ENCODE measurements around the gene EGFR.

The EGFR gene

DNA sequence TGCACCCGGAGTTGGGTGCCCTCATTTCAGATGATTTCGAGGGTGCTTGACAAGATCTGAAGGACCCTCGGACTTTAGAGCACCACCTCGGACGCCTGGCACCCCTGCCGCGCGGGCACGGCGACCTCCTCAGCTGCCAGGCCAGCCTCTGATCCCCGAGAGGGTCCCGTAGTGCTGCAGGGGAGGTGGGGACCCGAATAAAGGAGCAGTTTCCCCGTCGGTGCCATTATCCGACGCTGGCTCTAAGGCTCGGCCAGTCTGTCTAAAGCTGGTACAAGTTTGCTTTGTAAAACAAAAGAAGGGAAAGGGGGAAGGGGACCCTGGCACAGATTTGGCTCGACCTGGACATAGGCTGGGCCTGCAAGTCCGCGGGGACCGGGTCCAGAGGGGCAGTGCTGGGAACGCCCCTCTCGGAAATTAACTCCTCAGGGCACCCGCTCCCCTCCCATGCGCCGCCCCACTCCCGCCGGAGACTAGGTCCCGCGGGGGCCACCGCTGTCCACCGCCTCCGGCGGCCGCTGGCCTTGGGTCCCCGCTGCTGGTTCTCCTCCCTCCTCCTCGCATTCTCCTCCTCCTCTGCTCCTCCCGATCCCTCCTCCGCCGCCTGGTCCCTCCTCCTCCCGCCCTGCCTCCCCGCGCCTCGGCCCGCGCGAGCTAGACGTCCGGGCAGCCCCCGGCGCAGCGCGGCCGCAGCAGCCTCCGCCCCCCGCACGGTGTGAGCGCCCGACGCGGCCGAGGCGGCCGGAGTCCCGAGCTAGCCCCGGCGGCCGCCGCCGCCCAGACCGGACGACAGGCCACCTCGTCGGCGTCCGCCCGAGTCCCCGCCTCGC, at the start of gene EGFR:
Gene EGFR (plus strand): TSS at position 657 of the 830 bp plus-strand sequence. CDS start 261 bp downstream, outside the sequence.
- no peak for DNase-seq

DNA sequence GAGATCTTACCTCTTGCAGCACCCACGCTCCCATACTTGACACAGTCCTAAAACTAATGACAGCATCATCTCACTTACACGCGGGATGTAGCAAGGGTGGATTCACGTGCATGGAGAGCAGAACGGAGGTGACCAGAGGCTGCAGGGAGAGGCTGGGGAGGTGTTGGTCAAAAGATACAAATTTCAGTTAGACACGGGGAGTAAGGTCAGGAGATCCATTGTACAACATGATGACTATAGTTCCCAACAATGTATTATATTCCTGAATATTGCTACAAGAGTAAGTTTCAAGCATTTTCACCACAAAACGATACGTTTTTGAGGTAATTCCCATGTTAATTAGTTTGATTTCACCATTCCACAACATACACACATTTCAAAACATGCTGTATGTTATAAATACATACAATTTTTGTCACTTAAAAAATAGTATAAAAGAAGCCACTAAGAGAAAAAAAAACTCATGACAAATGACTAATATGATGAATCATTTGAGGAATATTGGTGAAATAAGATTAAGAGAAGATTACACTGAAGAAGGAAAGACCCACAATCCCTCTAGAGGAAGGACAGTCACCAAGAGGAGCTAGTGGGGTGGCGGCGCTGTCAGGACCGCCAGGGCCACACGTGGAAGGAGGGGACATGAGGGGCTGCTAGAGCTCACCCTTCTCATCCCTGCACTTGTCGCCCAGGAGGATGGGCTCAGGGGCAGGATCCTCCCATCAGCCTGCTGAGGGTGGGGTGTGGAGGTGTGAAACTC, 49.4 kb upstream of the EGFR start:
- DNase-seq: no peak

DNA sequence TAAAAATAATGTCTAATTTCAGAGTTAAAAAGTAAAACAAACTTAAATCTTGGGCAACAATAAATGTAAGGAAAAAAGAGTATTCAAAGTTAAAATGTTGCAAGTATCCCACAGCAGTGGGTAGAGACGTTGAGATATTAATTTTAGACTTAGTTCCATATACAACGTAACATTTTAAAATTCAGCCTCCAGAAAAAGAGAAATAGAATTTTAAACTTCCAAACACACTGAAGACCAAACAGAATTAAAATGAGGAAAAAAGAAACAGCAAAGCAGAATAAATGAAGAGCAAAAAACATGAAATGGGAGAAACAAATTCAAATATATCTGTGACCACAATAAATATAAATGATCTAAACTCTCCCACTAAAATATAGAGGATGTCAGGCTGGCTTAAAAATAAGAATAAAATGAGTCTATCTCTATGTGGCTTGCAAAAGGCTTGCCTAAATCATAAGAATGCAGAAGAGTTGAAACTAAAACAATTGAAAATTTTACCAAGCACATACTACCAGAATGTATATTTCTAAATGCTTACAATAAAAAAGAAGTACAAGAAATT, 46.0 kb upstream of the EGFR start:
- DNase-seq: no peak

DNA sequence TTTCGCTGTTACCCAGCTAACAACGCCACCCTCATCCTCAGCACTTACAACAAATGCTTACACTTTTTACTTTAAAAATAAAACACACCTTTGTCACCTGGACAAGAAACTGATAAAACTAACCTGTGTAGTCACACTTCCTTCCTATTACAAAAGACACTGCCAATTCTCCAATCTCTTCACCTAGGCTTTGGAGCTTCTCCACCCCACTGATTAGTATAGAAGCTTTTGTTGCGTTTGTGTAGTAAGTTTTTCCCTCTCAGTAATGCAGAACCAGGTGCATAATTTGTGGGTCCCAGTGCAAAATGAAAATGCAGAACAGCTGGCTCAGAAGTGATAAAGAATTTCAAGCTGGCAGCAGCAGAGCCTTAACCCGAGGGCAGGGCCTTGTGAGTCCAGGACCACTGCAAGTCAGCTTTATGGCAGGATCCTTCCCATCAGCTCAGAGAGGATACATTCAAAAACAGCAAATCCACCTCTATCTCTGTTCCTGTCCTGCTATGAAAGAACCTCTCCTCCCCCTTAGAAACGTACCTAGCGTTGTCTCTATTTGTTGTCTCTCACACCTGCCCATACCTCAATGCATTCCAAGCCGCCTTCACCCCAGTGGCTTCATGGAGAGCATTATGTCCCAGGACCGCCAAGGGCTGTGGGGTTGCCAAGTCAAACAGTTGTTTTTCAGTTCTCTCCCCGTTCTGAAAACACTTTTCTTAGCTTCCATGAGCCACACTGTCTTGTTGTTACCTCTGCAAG, 40.3 kb upstream of the EGFR start:
- DNase-seq: no peak

DNA sequence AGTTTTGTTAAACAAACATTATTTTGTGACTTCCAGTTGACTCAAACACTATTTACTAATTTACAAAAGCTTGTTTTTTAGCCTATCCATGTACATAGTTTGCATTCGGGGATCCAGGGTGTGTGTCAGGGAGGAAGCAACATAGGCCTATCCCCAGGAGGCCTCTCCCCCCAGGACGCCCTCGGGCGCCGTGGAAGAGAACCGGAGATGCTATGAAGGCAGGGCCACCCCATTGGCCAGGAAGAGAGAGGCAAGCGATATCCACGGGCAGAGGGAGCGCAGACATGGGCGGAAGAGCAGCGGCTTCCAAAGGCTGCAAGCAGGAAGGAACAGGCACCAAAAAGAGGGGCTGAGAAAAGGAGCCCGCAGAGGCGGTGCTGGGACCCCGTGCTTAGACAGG, 38.3 kb upstream of the EGFR start:
- DNase-seq: no peak

DNA sequence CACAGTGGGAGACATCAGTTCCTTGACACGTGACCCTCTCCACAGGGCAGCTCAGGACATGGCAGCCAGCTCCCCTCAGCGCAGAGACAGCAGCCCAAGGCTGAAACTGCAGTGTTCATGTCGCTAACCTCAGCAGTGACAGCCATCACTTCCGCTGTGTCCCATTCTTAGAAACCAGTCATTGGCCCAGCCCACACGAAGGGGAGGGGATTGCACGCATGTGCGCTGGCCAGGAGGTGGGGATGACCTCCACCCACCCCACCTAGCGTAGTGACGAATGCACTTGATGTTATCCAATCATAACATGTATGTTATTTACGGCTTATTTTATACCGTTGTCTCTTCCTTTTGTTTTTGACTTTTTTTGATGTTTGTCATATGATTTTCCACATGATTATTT, 36.9 kb upstream of the EGFR start:
- no peak for DNase-seq

DNA sequence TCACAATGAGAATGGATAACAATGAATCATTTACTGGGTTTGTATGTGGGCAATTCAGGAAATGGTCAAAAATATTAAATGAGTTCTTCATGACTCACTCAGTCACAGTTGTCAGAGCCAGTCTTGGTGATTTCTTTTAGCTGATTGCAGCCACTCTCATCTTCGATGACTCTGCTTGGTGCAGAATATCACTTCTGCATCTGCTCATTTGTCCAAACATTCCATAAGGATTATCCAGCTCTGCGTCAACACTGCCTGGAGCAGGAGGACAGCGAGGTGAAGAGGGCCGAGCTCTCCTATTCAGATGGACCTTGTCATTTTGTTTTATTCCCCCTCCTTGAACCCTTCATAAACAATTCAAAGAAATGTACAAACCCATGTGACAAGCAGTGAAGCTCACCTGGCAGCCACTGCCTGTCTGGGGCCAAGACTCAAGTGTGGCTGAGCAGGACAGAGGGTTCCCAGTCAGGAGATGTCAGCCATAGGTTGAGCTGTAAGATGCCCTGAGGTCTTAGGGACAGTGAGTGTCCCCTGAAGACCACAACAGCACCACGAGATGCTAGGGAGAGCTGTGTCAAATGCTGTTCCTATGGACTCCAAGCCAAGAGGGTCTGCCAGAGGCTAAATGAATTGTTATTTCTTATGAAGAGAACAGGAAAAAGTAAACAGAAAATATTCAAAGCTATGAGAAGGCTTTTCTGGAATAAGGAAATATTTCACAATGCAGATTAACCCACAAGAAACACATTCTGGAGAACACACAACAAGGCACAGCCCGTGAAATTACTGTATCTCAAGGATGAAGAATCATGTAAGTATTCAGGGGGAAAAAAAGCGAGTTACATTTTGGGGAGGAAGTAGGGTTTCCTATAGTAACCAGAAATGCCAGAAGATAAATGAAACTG, 33.1 kb upstream of the EGFR start:
- DNase-seq: no peak

DNA sequence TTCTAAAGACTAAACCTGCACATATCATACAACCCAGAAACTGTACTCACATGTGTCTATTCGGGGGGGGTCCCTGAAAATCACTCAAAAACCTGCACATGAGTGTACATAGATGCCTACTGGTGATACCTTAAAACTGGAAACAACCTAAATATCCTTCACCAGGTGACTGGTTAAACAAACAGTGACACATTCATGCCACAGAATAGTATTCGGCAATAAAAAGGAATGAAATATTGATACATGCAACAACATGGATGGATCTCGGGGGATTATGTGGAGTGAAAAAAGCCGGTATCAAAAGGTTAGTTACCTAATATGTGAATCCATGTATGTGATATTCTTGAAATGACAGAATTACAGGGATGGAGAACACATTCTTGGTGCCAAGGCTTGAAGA, 32.1 kb upstream of the EGFR start:
- DNase-seq: no peak

DNA sequence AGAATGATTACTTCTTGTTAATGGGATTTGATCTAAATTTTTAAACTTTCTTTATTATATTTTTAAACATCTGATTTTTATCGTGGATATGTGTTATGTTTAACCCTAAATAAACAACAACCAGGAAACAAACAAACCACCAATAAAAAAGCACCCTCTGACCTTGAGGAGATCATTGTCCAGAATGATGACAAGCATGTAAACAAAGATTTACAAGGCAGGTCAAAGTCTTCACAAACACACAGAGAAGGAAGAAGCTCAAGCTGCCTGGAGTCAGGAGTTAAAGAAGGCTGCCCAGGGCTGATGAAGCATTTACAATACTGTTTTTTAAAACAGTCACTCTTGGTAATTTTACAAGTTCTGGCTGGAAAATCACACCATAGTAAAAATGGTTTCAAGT, 31.0 kb upstream of the EGFR start:
- DNase-seq: no peak

DNA sequence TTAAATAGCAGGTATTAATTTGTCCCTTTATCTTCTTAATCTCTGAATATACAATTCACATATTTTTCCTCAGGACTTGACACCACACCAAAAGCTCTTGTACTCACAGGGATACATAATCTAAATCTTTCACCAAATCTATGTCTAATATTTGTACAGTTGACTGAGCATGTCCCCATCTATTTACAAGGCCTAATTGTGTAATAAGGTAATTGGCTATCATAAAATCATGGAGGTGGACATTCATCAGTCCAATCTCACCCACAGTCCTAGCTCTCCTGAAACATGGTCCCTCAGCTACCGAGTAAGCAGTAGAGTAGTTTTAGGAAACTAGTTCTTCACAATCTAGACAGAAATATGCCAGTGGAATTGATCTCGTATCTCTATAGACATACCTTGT, 30.3 kb upstream of the EGFR start:
- DNase-seq: no peak

DNA sequence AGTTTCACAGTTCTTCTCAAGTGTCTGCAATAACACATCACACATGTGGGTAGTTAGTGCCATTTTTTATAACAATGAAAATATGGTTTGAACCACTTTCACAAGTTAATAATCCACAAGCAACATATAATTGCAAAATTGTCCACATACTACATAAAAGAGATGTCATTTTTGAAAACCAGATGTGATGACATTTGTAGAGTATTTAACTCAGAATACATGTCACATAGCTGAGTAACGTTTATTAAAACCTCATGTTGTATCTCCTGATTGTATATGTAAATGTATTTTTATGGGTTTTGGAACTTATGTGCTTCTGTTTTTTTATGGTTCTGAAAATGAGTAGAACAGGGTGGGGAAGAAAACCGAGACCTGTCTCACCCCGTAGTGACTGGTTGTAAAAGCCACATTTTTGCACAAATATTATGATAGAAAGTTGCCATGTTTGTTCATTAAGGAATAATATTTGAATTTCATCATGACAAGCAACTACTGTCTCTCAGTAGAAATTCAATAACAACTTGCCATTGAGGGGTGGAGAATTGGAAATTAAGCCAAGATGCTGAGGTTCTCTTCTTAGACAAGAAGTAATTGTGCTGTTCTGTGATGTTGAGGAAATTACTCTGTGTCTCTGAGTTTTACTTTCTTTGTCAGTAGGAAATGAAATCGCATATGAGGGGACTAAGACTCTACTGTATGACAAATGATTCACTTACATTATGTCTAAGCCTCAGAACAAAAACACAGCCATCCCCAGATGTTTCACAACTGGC, 29.2 kb upstream of the EGFR start:
- DNase-seq: no peak

DNA sequence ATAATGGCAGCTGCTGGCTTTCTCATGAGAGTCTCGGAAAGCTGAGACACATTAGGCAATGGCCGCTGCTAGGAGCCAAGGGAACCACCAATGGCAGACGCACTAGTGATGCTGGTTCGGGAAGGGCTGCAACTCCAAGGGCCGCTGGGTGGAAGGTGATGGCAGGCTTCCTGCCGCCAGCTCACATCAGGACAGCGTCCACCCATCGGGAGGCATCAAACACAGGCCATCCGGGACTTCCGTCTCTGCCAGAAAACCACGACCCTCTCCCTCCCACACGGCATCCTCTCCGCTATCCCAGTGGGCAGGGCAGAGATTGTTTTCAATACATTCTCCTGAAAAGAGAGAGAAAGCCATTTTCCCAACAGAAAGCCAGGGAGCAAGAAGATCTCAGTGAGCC, 27.5 kb upstream of the EGFR start:
- no peak for DNase-seq

DNA sequence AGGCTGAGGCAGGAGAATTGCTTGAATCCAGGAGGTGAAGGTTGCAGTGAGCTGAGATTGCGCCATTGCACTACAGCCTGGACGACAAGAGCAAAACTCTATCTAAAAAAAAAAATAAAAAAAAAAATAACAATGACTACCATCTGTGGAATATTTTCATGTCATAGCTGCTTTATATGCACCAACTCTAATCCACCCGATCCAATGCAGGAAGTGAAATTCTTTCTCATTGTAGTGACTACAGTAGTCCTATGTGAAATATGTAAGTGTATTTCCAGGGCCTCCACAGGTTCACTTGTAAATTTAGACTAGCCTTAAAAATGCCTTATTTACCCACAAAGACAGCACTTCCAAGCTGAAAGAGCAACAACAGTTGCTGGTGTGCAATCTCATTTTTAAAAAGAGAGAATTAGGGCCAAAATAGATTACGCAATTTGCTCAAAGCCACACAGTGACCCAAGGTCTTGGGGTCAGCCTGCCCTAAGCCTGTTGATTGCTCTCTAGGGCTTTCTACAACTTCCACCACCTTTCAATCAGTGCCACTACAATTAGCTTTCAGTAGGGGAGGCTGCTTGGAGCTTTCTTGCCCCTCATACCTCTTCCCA, 25.8 kb upstream of the EGFR start:
- DNase-seq: no peak

DNA sequence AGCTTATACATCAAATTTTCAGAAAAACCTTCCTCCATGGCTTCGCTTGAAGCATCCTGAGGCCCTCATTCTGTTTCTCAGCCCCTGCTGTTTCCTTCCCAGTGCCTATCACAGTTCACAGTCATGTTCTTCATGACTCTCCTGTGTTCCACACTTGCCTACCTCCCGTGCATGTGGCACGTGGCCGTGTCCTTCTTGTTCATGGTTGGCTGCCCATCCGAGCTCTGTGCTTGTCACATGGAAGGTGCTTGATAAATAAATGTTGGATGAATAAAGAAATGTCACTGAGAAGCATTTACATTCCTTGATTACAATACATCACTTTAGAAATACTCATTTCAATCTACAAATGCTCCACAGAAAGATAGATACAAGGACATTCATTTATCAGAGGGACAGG, 23.7 kb upstream of the EGFR start:
- DNase-seq: no peak

DNA sequence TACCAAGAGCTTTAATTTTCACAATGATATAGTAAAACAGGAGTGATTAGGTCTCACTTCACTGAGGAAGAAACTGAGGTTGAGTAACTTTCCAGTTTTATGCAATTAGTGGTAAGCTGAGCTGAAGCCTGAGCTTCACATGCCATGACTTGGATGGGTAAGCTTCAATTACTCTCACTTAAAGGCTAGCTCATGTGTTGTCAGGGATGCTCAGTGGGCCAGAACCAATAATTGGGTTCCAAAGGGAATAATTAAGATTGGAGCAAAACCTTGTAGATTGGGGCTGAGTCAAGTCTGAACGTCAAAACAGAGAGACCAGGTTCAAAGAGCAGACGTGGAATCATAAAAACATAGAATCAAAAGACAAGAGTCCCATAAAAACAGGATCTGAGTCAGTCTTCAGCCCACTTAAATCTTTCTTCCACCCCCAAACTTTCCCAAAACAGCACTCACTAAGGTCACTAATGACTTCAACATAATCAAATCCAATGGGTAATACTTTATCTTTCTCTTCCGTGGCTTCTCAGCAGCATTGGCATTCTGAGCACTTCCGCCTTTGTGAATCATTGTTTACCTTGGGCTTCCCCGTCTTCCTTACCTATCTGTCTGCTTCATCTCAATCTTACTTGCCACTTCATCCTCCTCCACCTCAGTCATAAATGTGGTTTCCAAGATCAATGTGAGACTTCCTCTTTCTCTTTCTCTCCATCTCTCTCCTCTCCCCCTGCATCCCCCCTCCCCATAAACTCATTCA, 23.0 kb upstream of the EGFR start:
- no peak for DNase-seq

DNA sequence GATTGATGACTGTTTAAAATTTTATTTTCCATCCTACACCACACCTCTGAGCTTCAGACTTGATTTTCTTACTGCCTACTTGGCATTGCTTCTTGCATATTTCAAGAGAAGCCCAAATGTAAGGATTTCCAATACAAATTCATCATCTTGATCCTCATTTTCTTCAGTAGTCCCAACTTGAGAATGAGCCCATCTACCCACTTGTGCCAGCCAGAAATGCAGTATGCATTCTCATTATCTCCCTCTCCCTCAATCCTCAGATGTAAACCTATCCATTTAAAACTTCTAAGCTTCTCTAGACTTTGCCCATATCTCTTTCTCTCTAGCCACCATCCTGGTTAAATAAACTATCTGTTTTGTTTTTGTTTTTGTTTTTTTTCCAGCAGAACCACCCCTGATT, 22.4 kb upstream of the EGFR start:
- no peak for DNase-seq

DNA sequence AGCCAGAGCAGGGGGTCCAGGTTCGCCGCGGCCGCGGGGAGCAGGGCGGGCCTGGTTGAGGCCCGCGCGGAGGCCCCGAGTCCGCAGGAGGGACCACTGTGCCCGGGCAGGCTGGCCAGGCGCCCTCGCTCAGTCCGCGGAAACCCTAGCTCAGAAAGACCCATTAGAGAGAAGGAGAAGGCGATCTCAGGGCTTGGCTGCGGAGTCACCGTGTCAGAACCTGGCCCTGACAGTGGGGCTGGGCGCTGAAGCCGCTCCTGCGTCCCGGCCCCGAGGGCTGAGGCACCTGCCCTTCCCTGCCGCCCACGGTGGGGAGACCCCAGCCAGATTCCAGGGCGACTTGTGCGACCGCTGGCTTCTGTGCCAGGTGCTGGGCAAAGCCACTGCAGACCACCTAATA, 14.2 kb upstream of the EGFR start:
- DNase-seq: no peak

DNA sequence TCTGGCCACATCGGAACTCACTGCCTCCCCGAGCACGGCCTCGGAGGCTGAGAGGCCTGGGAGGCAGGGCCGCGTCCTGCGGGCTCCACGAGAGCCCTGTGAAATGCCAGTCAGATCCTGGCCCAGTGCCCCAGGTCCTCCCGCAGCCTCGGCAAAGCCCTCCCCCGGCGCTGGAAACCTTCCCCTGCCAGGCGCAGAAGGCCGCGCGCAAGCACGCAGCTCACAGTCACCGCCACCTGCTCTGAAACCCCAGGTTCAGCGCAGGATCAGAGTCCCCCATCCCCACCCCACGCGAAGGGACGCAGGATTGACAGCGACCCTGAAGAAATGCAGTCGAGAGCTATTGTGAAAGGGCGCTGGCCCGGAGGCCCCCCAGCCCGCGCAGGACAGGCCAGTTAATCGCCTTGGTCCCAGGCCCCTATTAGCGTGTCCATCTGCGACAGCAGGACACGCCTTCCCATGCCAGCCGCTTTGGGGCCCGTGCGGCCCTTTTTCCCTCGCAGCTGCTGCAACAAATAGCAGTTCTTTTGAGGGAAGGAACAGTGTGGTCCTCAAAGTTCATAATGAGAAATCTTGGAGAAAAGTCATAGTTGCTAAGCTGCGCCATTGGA, 13.5 kb upstream of the EGFR start:
- no peak for DNase-seq

DNA sequence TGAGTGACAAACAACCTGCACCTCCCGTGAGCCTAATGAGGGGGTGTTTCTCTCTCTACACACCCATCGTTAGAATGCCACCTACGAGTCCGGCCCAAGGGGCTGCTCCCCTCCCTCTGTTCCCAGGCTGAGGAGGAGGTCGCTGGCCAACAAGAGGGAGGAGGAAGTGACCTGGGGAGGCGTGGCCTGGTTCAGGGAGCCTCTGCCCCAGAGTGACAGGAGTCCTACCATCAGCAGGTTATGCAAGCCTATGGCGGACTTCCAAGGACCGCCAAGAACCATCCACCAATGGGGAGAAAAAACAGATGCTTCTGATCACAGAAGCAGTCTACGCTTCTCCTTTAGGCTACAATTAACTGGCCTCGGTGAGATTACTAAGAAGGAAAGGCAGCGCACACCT, 12.3 kb upstream of the EGFR start:
- no peak for DNase-seq

DNA sequence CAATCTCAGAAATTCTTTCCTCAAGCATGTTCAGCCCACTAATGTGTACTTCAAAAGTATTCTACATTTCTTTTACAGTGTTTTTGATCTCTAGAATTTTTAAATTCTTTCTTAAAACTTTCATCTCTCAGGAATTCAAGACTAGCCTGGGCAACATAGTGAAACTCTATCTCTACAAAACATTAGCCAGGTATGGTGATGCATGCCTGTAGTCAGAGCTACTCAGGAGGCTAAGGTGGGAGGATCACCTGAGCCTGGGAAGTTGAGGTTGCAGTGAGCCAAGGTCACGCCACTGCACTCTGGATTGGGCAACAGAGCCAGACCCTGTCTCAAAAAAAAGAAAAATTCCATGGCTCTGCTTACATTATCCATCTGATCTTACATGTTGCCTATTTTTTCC, 5.0 kb upstream of the EGFR start:
- no peak for DNase-seq

Measured in NCI-H446 (cell line).